Measurements from ENCODE around the gene MYO18B. TPM values are rescaled to one million over a fixed set of nuclear protein-coding genes. Genes with fewer than 3 reads are reported as not detected.

MYO18B gene
- total RNA-seq, 1 experiment from 2014 or later = 0.05 TPM

GRCh38 chr22:25829237-25829636 lies 87.2 kb downstream of the MYO18B start:
- DNase-seq (ENCODE audit: low read depth, low spot score) (no peak), ATAC-seq (no peak)
- intact Hi-C loops (cut with micrococcal nuclease) = no loop called here
- Histone ChIP-seq H3K9ac (ENCODE audit: low read length) (no peak overlapping the region), H3K27me3 (ENCODE audit: insufficient read depth, low read length) (peaks cover 23% of the 10 kb centered on the region), H3K4me3 (replicated peaks in 1 of 2; ENCODE audit: low read depth in 1 of 2, low read length in 2 of 2) (no peak overlapping the region), H3K79me2 (ENCODE audit: insufficient read depth, low read length) (no peaks in the 10 kb centered on the region), H4K20me1 (ENCODE audit: insufficient read depth) (no peaks in the 10 kb centered on the region), H3K9me2 (ENCODE audit: insufficient read depth) (no peaks in the 10 kb centered on the region), H2AFZ (ENCODE audit: low read depth, low read length, poor library complexity, severe bottlenecking) (no peak overlapping the region), H3K27ac (ENCODE audit: low read depth, low read length) (no peak overlapping the region), H3K36me3 (ENCODE audit: control insufficient read depth in 1 of 2, insufficient read depth in 2 of 2, low read length in 2 of 2) (no peaks in the 10 kb centered on the region), H3K4me2 (ENCODE audit: low read length) (no peak overlapping the region), H3K4me1 (ENCODE audit: control insufficient read depth in 1 of 2, insufficient read depth in 2 of 2, low read length in 2 of 2) (no peaks in the 10 kb centered on the region), H3K9me3 (ENCODE audit: control insufficient read depth in 1 of 2, insufficient read depth in 1 of 2, low read depth in 1 of 2, low read length in 2 of 2) (no peaks in the 10 kb centered on the region)
- TF ChIP-seq EZH2 (IDR thresholded peaks at IDR 0.05) (no peak), CTCF (IDR thresholded peaks at IDR 0.05 in 2 of 3, conservative IDR thresholded peaks at IDR 0.05 in 1 of 3; ENCODE audit: borderline replicate concordance in 1 of 3, insufficient read depth in 1 of 3, low read depth in 2 of 3, low read length in 2 of 3) (no peak), TCF7L2 (IDR thresholded peaks at IDR 0.05; ENCODE audit: borderline replicate concordance, extremely low read depth, insufficient read depth, insufficient read length) (no peak), EZH2phosphoT487 (IDR thresholded peaks at IDR 0.05; ENCODE audit: borderline replicate concordance) (no peak), RAD21 (IDR thresholded peaks at IDR 0.05; ENCODE audit: low read depth) (no peak), FOSL1 (IDR thresholded peaks at IDR 0.05; ENCODE audit: low read depth) (no peak), EGR1 (IDR thresholded peaks at IDR 0.05; ENCODE audit: low read depth) (no peak), CEBPB (IDR thresholded peaks at IDR 0.05; ENCODE audit: low read depth) (no peak), POLR2A (IDR thresholded peaks at IDR 0.05; ENCODE audit: borderline replicate concordance, extremely low read depth, insufficient read depth, insufficient read length) (no peak)
- TF ChIP-seq, protein P1, sequence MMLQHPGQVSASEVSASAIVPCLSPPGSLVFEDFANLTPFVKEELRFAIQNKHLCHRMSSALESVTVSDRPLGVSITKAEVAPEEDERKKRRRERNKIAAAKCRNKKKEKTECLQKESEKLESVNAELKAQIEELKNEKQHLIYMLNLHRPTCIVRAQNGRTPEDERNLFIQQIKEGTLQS (IDR thresholded peaks at IDR 0.05) = no peak
- TF ChIP-seq, protein P2, sequence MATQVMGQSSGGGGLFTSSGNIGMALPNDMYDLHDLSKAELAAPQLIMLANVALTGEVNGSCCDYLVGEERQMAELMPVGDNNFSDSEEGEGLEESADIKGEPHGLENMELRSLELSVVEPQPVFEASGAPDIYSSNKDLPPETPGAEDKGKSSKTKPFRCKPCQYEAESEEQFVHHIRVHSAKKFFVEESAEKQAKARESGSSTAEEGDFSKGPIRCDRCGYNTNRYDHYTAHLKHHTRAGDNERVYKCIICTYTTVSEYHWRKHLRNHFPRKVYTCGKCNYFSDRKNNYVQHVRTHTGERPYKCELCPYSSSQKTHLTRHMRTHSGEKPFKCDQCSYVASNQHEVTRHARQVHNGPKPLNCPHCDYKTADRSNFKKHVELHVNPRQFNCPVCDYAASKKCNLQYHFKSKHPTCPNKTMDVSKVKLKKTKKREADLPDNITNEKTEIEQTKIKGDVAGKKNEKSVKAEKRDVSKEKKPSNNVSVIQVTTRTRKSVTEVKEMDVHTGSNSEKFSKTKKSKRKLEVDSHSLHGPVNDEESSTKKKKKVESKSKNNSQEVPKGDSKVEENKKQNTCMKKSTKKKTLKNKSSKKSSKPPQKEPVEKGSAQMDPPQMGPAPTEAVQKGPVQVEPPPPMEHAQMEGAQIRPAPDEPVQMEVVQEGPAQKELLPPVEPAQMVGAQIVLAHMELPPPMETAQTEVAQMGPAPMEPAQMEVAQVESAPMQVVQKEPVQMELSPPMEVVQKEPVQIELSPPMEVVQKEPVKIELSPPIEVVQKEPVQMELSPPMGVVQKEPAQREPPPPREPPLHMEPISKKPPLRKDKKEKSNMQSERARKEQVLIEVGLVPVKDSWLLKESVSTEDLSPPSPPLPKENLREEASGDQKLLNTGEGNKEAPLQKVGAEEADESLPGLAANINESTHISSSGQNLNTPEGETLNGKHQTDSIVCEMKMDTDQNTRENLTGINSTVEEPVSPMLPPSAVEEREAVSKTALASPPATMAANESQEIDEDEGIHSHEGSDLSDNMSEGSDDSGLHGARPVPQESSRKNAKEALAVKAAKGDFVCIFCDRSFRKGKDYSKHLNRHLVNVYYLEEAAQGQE (IDR thresholded peaks at IDR 0.05; ENCODE audit: low read depth) = no peak
- ChIA-PET CTCF (no interaction called here), POLR2A (no interaction called here), RAD21 (ENCODE audit: low non-redundant PET in 1 of 2, low total read pairs in 2 of 2, uncharacterized antibody in 2 of 2, unreplicated experiment in 2 of 2) (no interaction called here)
- no TSS peak for BruUV-seq (replicated peaks)
